Right kidney (tissue), 9 donors: ENCODE measurements around the gene AGTR2.
"Not testable (repeated sequence)": the region's sequence is repeated elsewhere in the genome, so short reads cannot be mapped to it uniquely, and the experiment has no call there.

Experiments used
- DNase-seq: peaks from one replicate; pipeline ENCODE4 v3.0.0-alpha.2; 2016
- long read RNA-seq, 8 donors: transcript quantifications; one replicate each; lab custom pipeline, GENCODE V29; 2026

Gene AGTR2, protein sequence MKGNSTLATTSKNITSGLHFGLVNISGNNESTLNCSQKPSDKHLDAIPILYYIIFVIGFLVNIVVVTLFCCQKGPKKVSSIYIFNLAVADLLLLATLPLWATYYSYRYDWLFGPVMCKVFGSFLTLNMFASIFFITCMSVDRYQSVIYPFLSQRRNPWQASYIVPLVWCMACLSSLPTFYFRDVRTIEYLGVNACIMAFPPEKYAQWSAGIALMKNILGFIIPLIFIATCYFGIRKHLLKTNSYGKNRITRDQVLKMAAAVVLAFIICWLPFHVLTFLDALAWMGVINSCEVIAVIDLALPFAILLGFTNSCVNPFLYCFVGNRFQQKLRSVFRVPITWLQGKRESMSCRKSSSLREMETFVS
- long read RNA-seq, donor 1, transcript AGTR2-201 (3 exons, 2,882 nt), result major isoform, 39 of 47 reads
- long read RNA-seq, donor 1, partial matches to known transcripts, result 0 of 47 reads
- long read RNA-seq, donor 1, other reads (novel, unspliced or antisense), result 8 of 47 reads
- long read RNA-seq, donor 2, transcript AGTR2-201 (3 exons, 2,882 nt), result major isoform, 9 of 9 reads
- long read RNA-seq, donor 2, partial matches to known transcripts, result 0 of 9 reads
- long read RNA-seq, donor 2, other reads (novel, unspliced or antisense), result 0 of 9 reads
- long read RNA-seq, donor 3, transcript AGTR2-201 (3 exons, 2,882 nt), result major isoform, 5 of 5 reads
- long read RNA-seq, donor 3, partial matches to known transcripts, result 0 of 5 reads
- long read RNA-seq, donor 3, other reads (novel, unspliced or antisense), result 0 of 5 reads
- long read RNA-seq, donor 4, transcript AGTR2-201 (3 exons, 2,882 nt), result major isoform, 14 of 14 reads
- long read RNA-seq, donor 4, partial matches to known transcripts, result 0 of 14 reads
- long read RNA-seq, donor 4, other reads (novel, unspliced or antisense), result 0 of 14 reads
- long read RNA-seq, donor 5, transcript AGTR2-201 (3 exons, 2,882 nt), result major isoform, 14 of 14 reads
- long read RNA-seq, donor 5, partial matches to known transcripts, result 0 of 14 reads
- long read RNA-seq, donor 5, other reads (novel, unspliced or antisense), result 0 of 14 reads
- long read RNA-seq, donor 6, transcript AGTR2-201 (3 exons, 2,882 nt), result major isoform, 11 of 11 reads
- long read RNA-seq, donor 6, partial matches to known transcripts, result 0 of 11 reads
- long read RNA-seq, donor 6, other reads (novel, unspliced or antisense), result 0 of 11 reads
- long read RNA-seq, donor 7, transcript AGTR2-201 (3 exons, 2,882 nt), result major isoform, 25 of 25 reads
- long read RNA-seq, donor 7, partial matches to known transcripts, result 0 of 25 reads
- long read RNA-seq, donor 7, other reads (novel, unspliced or antisense), result 0 of 25 reads
- long read RNA-seq, donor 8, transcript AGTR2-201 (3 exons, 2,882 nt), result major isoform, 17 of 29 reads
- long read RNA-seq, donor 8, partial matches to known transcripts, result 12 of 29 reads
- long read RNA-seq, donor 8, other reads (novel, unspliced or antisense), result 0 of 29 reads

GRCh38 chrX:116170511-116170910 lies at the start of gene AGTR2:
Gene AGTR2 (plus strand): TSS chrX:116170744. CDS start chrX:116172281, 1,537 bp downstream.
- no peak for DNase-seq

DNA sequence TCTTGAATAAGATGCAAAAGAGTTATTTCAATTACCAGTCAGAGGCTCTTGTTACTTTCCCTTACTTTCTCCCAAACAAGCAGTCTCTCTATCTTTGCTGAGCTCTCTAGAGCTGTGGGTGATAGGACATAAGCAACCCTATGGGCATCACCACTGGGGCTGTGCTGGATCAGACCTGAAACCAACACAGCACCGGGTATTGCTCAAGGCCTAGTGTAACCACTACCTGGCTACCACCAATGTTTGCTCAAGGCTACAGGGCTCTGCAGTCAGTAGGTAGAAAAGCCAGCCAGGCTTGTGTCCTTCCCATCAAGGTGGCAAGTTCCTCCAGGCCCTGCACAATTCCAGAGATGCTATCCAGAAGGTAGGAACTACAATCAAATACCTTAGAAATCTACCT lies 35.3 kb upstream of the AGTR2 start:
- no peak for DNase-seq

GRCh38 chrX:116141270-116141669 lies 29.3 kb upstream of the AGTR2 start:
- not testable (repeated sequence) for DNase-seq

GRCh38 chrX:116142976-116143375 lies 27.6 kb upstream of the AGTR2 start:
- no peak for DNase-seq

- no peak for DNase-seq
Measured at GRCh38 chrX:116172976-116173375, 2.4 kb downstream of the AGTR2 start.

GRCh38 chrX:116181300-116181699 lies 10.8 kb downstream of the AGTR2 start:
- no peak for DNase-seq

DNA sequence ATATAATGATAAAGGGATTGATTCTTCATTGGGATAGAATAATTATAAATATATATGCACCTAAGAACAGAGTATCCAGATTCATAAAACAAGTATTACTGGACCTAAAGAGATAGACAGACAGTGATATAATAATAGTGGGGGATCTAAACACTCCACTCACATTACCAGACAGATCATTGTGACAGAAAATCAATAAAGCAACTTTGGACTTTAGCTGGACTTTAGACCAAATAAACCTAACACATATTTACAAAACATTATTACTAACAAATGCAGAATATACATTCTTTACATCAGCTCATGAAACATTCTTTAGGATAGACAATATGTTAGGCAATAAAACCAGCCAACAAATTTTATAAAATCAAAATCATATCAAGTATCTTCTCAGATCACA lies 14.6 kb downstream of the AGTR2 start:
- no peak for DNase-seq

DNA sequence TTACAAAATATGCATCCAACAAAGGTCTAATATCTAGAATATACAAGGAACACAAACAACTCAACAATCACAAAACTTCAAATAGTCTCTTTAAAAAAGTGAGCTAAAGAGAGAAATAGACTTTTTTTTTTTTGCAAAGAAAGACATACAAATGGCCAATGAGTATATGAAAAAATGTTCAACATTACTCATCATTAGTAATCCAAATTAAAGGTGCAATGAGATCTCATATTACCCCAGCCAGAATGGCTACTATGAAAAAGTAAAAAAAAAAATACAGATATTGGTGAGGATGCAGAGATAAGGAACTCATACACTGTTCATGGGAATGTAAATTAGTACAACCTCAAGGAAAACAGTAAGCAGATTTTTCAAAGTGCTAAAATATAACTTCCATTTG lies 24.1 kb downstream of the AGTR2 start:
- no peak for DNase-seq

DNA sequence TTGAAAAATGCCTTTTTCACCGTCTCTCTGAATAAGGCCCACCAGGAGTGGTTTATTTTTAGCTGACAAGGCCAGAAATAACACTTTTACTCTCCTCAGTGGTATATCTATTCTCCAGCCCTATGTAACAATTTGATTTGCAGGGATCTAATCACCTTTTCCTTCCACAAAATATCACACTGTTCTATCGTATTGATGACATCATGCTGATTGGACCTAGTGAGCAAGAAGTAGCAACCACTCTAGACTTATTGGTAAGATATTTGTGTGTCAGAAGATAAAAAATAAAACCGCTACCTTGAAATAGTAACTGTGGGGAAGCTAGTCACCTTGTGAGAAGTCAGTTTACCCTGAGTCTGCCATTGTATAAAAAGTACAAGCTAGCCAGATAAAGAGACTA lies 27.7 kb downstream of the AGTR2 start:
- DNase-seq, result no peak

DNA sequence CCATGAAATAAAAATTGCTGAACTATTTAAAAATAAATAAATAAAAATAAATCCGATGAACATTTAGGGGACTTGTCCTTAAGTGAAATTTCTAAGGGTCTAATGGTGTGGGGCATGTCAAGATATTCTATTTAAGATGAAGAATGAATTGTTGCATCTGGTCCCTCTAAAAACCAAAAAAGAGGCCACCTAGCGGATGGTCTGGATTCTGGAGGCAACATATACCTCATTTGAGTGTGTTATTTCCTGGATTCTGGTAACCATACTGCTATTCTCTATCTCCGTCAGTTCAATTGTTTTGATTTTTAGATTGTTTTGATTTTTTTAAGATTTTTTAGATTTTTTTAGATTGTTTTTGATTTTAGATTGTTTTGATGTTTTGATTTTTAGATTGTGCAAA lies 28.3 kb downstream of the AGTR2 start:
- DNase-seq, result no peak

- peak; percentile 4 for DNase-seq
Measured at GRCh38 chrX:116204932-116205331, 34.4 kb downstream of the AGTR2 start.

GRCh38 chrX:116213262-116213661 lies 42.7 kb downstream of the AGTR2 start:
- no peak for DNase-seq

DNA sequence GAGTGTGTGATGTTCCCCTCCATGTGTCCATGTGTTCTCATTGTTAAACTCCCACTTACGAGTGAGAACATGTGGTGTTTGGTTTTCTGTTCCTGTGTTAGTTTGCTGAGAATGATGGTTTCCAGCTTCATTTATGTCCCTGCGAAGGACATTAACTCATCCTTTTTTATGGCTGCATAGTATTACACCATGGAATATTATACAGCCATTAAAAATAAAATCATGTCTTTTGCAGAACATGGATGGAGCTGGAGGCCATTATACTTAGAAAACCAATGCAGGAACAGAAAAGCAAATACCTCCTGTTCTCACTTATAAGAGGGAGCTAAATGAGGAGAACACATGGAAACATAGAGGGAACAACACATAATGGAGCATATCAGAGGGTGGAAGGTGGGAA lies 46.5 kb downstream of the AGTR2 start:
- DNase-seq, result not testable (repeated sequence)
